CD14-positive monocyte (primary cell): Measurements from ENCODE around the gene ULK2. TPM values are rescaled to one million over a fixed set of nuclear protein-coding genes. Genes with fewer than 3 reads are reported as not detected.
A peak's percentile ranks its signal among the peaks of the same experiment; 100 is the strongest.

ENCODE experiments used
- DNase-seq, 3 donors: peaks; one replicate each; pipeline ENCODE4 v3.0.0-alpha.2; 2011 to 2022
- H2AFZ ChIP-seq: 2 replicates; pipeline ENCODE4 v1.6.0; 2012; ENCODE audit warnings: mild to moderate bottlenecking, low read depth, low read length, inconsistent platforms; ENCODE audit not compliant: insufficient read depth, poor library complexity, severe bottlenecking
- H3K27ac ChIP-seq, 2 donors: 1 replicate in 1 of 2; 2 replicates in 1 of 2; pipeline ENCODE4 v1.5.1; 2012 to 2013; ENCODE audit warnings: low read length in 2 of 2, control low read depth in 1 of 2, inconsistent platforms in 1 of 2, low read depth in 1 of 2, mild to moderate bottlenecking in 1 of 2
- H3K27me3 ChIP-seq, 2 donors: one replicate each; pipeline versions ENCODE4 v1.6.0 to v1.6.1; 2011 to 2013; ENCODE audit warnings: low read length in 2 of 2; ENCODE audit not compliant: control insufficient read depth in 2 of 2, insufficient read depth in 2 of 2
- H3K36me3 ChIP-seq, 2 donors: replicated peaks in 1 of 2; 1 replicate in 1 of 2; 2 replicates in 1 of 2; pipeline versions ENCODE4 v1.5.1 to v1.6.1; 2012 to 2013; ENCODE audit warnings: low read length in 2 of 2, control low read depth in 1 of 2, inconsistent platforms in 1 of 2, mild to moderate bottlenecking in 1 of 2; ENCODE audit not compliant: insufficient read depth in 2 of 2, control insufficient read depth in 1 of 2
- H3K4me1 ChIP-seq, 2 donors: 1 replicate in 1 of 2; 2 replicates in 1 of 2; pipeline versions ENCODE4 v1.5.1 to v1.6.1; 2012 to 2013; ENCODE audit warnings: low read length in 2 of 2, control low read depth in 1 of 2, inconsistent platforms in 1 of 2, mild to moderate bottlenecking in 1 of 2, moderate library complexity in 1 of 2; ENCODE audit not compliant: insufficient read depth in 2 of 2, control insufficient read depth in 1 of 2
- H3K4me2 ChIP-seq: replicated peaks from 2 replicates; pipeline ENCODE3; 2012; ENCODE audit warnings: low read length, moderate library complexity, mild to moderate bottlenecking; ENCODE audit not compliant: poor library complexity, severe bottlenecking; ENCODE audit errors: extremely low read depth
- H3K4me3 ChIP-seq, 3 experiments: fragments of 200-600 bp in 1 of 3; sonication (generic) in 1 of 3; replicated peaks in 1 of 3; 1 replicate in 2 of 3; 2 replicates in 1 of 3; pipeline ENCODE4 v1.5.1; 2011 to 2013; ENCODE audit warnings: low read length in 3 of 3, mild to moderate bottlenecking in 3 of 3, control low read depth in 2 of 3, low read depth in 2 of 3, inconsistent platforms in 1 of 3, moderate library complexity in 1 of 3
- H3K79me2 ChIP-seq: 2 replicates; pipeline ENCODE4 v1.6.0; 2012; ENCODE audit warnings: mild to moderate bottlenecking, control low read depth, inconsistent platforms, low read length, moderate library complexity; ENCODE audit not compliant: insufficient read depth
- H3K9ac ChIP-seq: 2 replicates; pipeline ENCODE4 v1.6.0; 2017; ENCODE audit warnings: low read length, mild to moderate bottlenecking; ENCODE audit not compliant: insufficient read depth, poor library complexity, severe bottlenecking
- H3K9me3 ChIP-seq, 2 donors: replicated peaks in 1 of 2; 1 replicate in 1 of 2; 2 replicates in 1 of 2; pipeline versions ENCODE4 v1.5.1 to v1.6.1; 2012 to 2013; ENCODE audit warnings: low read length in 2 of 2, control low read depth in 1 of 2; ENCODE audit not compliant: control insufficient read depth in 1 of 2, insufficient read depth in 1 of 2
- H4K20me1 ChIP-seq: 2 replicates; pipeline ENCODE4 v1.6.0; 2012; ENCODE audit warnings: mild to moderate bottlenecking, low read length, control low read depth, moderate library complexity; ENCODE audit not compliant: insufficient read depth
- H3K27ac Mint-ChIP-seq, 7 donors: one replicate each; pipeline ENCODE4 v1.8.0; 2020; ENCODE audit warnings: mild to moderate bottlenecking in 7 of 7, mixed read lengths in 7 of 7, moderate library complexity in 6 of 7, inconsistent platforms in 2 of 7
- H3K27me3 Mint-ChIP-seq, 3 donors: one replicate each; pipeline ENCODE4 v1.8.0; 2021 to 2022; ENCODE audit warnings: low read depth in 3 of 3, mild to moderate bottlenecking in 3 of 3, mixed read lengths in 3 of 3, moderate library complexity in 3 of 3, inconsistent platforms in 1 of 3
- H3K36me3 Mint-ChIP-seq, 2 donors: one replicate each; pipeline ENCODE4 v1.8.0; 2020; ENCODE audit warnings: mixed read lengths in 2 of 2, inconsistent platforms in 1 of 2, mild to moderate bottlenecking in 1 of 2
- H3K4me1 Mint-ChIP-seq: one replicate; pipeline ENCODE4 v1.8.0; 2020; ENCODE audit warnings: mild to moderate bottlenecking, mixed read lengths
- H3K4me3 Mint-ChIP-seq, 2 donors: one replicate each; pipeline ENCODE4 v1.8.0; 2020; ENCODE audit warnings: mild to moderate bottlenecking in 2 of 2, mixed read lengths in 2 of 2, moderate library complexity in 1 of 2
- H3K9me3 Mint-ChIP-seq, 7 donors: one replicate each; pipeline ENCODE4 v1.8.0; 2020 to 2022; ENCODE audit warnings: mixed read lengths in 7 of 7, mild to moderate bottlenecking in 6 of 7, moderate library complexity in 6 of 7, inconsistent platforms in 2 of 7
- WGBS: methylation state at CpG from one replicate; pipeline ENCODE4 v1.1.5; 2013; ENCODE audit warnings: missing lambda C conversion rate; ENCODE audit not compliant: insufficient coverage; 5-methylcytosine and 5-hydroxymethylcytosine counted together
- intact Hi-C, 2 donors: fragments of 100-400 bp; cut with micrococcal nuclease; formaldehyde crosslinking; loops; one replicate each; pipeline versions ENCODE4 v1.15.0 to v1.15.1; 2023
- polyA plus RNA-seq, 3 donors: library from polyadenylated mRNA; depleted of rRNA in 1 of 3; unstranded in 2 of 3; stranded (reverse) in 1 of 3; fragments of 300-500 nt in 2 of 3; fragments of >200 nt in 1 of 3; fragmentation: Illumina TruSeq in 2 of 3; gene quantifications; 1 replicate in 2 of 3; 2 replicates in 1 of 3; pipeline ENCODE4 v1.2.3, GENCODE V29; 2012 to 2021
- TF ChIP-seq, protein P1 (sequence below): fragments of 200-600 bp; IDR thresholded peaks from one replicate; pipeline ENCODE4 v1.8.0; 2022; ENCODE audit warnings: antibody characterized with exemption, mild to moderate bottlenecking

The ULK2 gene
- polyA plus RNA-seq, 3 donors: 8.5 to 27.2 (median 12.3) TPM

DNA sequence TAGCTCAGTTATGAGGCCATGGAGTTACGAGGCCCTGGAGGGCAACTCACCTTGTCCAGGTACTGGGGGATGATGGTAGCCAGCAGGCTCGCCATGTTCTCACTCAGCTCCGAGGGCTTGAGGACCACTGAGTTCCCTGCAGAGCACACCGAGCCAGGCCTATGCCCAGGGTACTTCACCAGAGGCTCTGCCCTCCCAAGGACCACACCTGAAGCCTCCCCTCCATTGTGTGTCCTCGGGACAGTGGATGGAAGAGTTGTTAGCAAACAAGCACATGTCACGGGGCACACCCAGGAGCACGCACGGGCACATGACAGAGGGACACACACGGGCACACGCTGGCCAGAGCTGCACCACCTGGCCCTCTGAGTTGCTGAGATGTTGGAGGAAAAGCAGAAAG is 125.2 kb downstream of the ULK2 start:
- DNase-seq: no peak
- no peaks in the 10 kb centered on the region for H3K9me3 ChIP-seq
- no peak overlapping the region for H3K27ac Mint-ChIP-seq
- 98% methylated on average over 5 of the region's 10 CpGs for WGBS
- no peak overlapping the region for H3K4me3 ChIP-seq
- intact Hi-C loops: no loop called here
- no peak overlapping the region for H3K4me2 ChIP-seq
- H3K27me3 ChIP-seq: no peaks in the 10 kb centered on the region
- H2AFZ ChIP-seq: no peak overlapping the region
- no peaks in the 10 kb centered on the region for H3K36me3 Mint-ChIP-seq
- peaks cover 9% of the 10 kb centered on the region for H3K4me1 Mint-ChIP-seq
- peaks cover 8 to 9% of the 10 kb centered on the region in 2 donors for H3K4me1 ChIP-seq
- H3K27ac ChIP-seq: no peak overlapping the region
- H3K27me3 Mint-ChIP-seq: peaks cover 8% of the 10 kb centered on the region in 3 donors
- H3K4me3 Mint-ChIP-seq: no peak overlapping the region
- TF ChIP-seq, protein P1, sequence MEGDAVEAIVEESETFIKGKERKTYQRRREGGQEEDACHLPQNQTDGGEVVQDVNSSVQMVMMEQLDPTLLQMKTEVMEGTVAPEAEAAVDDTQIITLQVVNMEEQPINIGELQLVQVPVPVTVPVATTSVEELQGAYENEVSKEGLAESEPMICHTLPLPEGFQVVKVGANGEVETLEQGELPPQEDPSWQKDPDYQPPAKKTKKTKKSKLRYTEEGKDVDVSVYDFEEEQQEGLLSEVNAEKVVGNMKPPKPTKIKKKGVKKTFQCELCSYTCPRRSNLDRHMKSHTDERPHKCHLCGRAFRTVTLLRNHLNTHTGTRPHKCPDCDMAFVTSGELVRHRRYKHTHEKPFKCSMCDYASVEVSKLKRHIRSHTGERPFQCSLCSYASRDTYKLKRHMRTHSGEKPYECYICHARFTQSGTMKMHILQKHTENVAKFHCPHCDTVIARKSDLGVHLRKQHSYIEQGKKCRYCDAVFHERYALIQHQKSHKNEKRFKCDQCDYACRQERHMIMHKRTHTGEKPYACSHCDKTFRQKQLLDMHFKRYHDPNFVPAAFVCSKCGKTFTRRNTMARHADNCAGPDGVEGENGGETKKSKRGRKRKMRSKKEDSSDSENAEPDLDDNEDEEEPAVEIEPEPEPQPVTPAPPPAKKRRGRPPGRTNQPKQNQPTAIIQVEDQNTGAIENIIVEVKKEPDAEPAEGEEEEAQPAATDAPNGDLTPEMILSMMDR: no peak
- no peak overlapping the region for H3K9ac ChIP-seq
- no peaks in the 10 kb centered on the region for H3K79me2 ChIP-seq
- H4K20me1 ChIP-seq: no peaks in the 10 kb centered on the region
- no peaks in the 10 kb centered on the region for H3K36me3 ChIP-seq
- peaks cover 0 to 1% (median 0%) of the 10 kb centered on the region in 7 donors for H3K9me3 Mint-ChIP-seq

DNA sequence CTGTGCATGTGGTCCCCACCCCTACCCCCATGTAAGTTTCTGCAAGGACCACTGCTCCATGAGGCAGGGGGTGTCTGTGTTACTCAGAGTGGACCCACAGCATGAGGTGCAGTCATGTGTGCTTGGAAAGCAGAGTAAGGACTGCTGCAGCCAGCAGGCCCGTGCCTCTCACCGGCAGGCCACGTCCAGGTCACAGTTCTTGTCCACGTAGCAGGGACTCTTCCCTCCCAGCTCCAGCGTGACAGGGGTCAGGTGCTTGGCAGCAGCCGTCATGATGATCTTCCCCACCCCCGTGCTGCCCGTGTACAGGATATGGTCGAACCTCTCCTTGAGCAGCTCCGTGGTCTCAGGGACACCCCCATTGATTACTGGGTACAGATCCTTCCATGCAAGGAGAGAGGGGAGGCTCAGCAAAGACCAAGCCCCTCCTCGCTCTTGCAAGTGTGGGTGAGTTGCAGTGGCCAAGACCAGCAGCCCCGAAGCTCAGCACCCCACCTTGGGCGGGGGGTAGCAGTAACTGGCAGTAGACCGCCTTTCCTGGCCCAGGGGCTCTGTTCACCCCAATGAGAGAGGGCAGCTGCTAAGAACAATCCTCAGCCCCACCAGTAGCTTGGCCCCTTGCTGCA is 125.8 kb downstream of the ULK2 start:
- intact Hi-C loops: no loop called here
- peak overlapping the region in 2 of 7 donors; percentile 2 to 54 for H3K27ac Mint-ChIP-seq
- no peaks in the 10 kb centered on the region for H3K27me3 ChIP-seq
- H3K36me3 ChIP-seq: no peaks in the 10 kb centered on the region
- no peaks in the 10 kb centered on the region for H4K20me1 ChIP-seq
- peaks cover 0 to 1% (median 0%) of the 10 kb centered on the region in 7 donors for H3K9me3 Mint-ChIP-seq
- no peaks in the 10 kb centered on the region for H3K79me2 ChIP-seq
- H3K9ac ChIP-seq: no peak overlapping the region
- WGBS: 97% methylated on average over 13 of the region's 14 CpGs
- H3K27me3 Mint-ChIP-seq: peaks cover 8% of the 10 kb centered on the region in 3 donors
- TF ChIP-seq, protein P1: no peak
- H3K9me3 ChIP-seq: no peaks in the 10 kb centered on the region
- H3K4me1 Mint-ChIP-seq: peaks cover 9% of the 10 kb centered on the region
- DNase-seq: no peak
- no peak overlapping the region for H2AFZ ChIP-seq
- no peak overlapping the region for H3K4me2 ChIP-seq
- no peak overlapping the region for H3K27ac ChIP-seq
- H3K4me3 ChIP-seq: no peak overlapping the region
- no peak overlapping the region for H3K4me3 Mint-ChIP-seq
- H3K36me3 Mint-ChIP-seq: no peaks in the 10 kb centered on the region
- H3K4me1 ChIP-seq: peaks cover 8 to 9% of the 10 kb centered on the region in 2 donors
